ENCODE results near the gene IFNAR1.

Gene IFNAR1

DNA sequence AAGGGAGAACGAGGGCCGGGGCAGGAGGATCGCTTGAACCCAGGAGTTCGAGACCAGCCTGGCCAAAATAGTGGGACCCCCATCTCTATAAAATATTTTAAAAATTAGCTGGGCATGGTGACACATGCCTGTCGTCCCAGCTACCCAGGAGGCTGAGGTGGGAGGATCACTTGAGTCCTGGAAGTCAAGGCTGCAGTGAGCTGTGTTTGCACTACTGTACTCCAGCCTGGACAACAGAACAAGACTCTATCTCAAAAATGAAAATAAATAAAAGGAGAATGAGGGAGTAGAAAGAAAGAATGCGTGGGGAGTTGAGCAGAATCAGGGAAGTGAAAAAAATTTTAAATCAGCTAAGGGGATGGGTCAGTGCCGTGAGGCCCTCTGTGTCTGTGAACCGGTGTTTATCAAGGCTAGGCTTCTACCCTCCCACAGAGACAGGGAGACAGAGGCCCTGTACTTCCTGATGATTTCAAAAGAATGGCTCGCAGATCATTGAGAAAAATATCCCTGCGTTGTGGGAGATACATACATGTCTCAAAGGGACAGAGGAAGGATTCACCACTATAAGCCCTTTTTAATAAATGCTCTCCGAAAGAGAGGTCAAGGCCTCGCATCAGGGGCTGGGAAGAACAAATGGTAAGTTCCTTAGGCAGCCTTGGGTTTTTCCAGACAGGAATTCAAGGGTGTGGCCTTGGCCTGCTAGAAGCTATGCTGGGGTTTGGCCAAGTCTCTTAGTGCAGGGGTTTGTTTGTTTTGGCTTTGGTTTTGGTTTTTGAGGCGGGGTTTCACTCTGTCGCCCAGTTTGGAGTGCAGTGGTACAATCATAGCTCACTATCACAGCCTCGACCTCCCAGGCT is 37.9 kb upstream of the IFNAR1 start:
- DNase-seq (ENCODE audit: extremely low read depth, low read depth): no peak
- TF ChIP-seq, protein P1, sequence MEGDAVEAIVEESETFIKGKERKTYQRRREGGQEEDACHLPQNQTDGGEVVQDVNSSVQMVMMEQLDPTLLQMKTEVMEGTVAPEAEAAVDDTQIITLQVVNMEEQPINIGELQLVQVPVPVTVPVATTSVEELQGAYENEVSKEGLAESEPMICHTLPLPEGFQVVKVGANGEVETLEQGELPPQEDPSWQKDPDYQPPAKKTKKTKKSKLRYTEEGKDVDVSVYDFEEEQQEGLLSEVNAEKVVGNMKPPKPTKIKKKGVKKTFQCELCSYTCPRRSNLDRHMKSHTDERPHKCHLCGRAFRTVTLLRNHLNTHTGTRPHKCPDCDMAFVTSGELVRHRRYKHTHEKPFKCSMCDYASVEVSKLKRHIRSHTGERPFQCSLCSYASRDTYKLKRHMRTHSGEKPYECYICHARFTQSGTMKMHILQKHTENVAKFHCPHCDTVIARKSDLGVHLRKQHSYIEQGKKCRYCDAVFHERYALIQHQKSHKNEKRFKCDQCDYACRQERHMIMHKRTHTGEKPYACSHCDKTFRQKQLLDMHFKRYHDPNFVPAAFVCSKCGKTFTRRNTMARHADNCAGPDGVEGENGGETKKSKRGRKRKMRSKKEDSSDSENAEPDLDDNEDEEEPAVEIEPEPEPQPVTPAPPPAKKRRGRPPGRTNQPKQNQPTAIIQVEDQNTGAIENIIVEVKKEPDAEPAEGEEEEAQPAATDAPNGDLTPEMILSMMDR (IDR thresholded peaks at IDR 0.05; ENCODE audit: low read depth, low read length): no peak

DNA sequence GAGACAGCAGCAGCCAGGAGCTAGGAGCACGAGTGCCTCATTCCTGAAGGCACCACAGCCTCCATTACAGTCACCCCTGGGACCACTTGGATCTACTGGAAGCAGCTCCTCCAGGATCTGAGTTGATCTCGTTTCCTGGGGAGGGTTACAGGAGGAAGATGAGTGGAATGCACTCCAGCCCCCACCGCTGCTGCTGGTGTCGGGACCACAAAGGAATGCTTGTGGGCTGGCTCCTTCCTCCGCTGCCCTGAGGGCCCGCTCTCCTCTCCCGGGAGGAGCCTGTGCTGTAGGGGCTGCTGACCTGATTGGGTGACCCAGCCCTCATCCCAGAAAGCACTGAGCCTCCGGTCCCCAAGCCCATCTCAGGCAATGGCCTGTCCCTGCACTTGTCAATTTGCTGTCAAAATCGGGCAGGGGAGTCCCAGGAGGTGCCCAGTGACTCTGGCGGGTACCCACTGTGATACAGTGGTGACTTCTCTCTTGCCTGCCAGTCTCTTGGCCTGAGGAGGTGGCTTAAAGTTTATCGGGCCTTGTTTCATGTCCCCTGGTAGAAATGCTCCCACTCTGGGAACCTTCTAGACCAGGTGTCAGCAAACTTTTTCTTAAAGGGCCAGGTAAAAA is 35.5 kb upstream of the IFNAR1 start:
- TF ChIP-seq, protein P1 (IDR thresholded peaks at IDR 0.05; ENCODE audit: low read depth, low read length): no peak
- DNase-seq (ENCODE audit: extremely low read depth, low read depth): no peak

DNA sequence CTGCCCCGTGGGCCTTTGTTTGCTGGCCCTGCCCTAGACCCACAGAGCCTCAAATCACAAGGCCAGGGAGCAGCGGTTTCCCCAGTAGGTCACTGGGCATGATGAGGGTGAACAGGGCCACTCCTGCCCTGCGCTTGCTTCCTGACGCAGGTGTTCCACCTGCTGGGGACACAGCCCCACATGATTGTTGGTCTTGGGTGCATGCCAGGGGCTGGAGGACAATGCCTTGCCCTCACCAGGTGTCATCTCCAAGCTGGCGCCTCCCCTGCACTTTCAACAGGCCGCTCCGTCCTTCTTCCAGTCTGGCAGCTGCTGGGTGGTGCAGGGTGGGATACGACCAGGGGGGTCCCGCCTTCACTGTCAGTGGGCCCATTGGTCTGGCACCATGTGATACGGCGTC is 34.3 kb upstream of the IFNAR1 start:
- TF ChIP-seq, protein P1 (IDR thresholded peaks at IDR 0.05; ENCODE audit: low read depth, low read length): no peak
- DNase-seq (ENCODE audit: extremely low read depth, low read depth): no peak

DNA sequence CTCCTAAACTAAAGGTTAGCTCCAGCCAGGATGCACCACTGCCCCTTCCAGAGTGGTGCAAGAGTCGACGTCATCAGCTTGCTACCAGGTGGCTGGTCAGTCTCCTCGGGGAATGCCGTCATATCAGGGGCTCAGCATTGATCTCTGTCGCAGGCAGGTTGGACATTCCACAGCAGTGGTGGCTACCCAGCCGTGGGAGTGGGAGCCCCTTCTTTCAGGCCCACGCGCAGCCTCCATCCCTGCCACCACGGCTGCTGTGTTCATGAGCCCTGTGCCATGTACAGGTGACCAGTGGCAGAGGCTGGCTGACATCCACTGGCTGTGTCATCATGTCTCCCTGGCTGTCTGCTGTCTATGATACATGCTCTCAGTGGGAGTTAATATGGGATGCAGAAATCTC is 33.1 kb upstream of the IFNAR1 start:
- DNase-seq (ENCODE audit: extremely low read depth, low read depth): no peak
- TF ChIP-seq, protein P1 (IDR thresholded peaks at IDR 0.05; ENCODE audit: low read depth, low read length): no peak

DNA sequence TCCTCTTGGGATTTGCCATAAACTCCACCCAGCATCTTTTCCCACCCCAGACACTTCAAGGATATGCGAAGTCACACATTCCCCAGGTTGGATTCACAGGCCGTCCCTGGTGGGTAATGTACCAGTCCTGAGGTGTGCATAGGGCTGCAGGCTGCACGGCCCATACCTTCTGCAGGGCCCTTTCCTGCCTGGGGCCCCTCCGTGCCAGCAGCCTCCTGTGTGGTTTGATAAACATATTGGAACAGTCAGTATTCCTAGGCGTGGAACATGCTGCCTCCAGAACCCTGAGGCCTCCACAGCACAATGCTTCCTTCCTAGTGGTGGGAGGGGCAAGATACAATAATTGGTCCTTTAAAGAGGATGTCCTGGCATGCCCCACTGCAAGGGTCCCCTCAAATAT is 32.0 kb upstream of the IFNAR1 start:
- no peak for DNase-seq (ENCODE audit: extremely low read depth, low read depth)
- TF ChIP-seq, protein P1 (IDR thresholded peaks at IDR 0.05; ENCODE audit: low read depth, low read length): no peak

DNA sequence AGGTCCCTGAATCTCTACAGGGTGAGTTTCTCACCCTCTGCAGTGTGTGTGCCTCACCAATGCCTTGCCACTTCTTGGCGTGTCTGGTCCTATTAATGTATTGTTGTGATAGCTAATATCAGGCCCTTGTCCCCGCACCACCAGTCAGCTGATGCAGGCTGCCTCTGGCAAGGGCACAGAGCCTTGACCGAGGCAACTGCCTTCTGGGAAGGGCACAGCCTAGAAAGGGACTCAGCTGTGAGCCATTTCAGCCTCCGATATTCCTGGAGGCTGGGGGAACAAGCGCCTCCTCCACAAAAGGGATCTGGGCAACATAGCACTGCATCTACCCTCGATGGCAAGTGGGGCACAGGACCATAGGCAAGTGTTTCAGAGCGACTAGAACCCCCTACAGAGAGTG is 31.6 kb upstream of the IFNAR1 start:
- TF ChIP-seq, protein P1 (IDR thresholded peaks at IDR 0.05; ENCODE audit: low read depth, low read length): no peak
- no peak for DNase-seq (ENCODE audit: extremely low read depth, low read depth)

DNA sequence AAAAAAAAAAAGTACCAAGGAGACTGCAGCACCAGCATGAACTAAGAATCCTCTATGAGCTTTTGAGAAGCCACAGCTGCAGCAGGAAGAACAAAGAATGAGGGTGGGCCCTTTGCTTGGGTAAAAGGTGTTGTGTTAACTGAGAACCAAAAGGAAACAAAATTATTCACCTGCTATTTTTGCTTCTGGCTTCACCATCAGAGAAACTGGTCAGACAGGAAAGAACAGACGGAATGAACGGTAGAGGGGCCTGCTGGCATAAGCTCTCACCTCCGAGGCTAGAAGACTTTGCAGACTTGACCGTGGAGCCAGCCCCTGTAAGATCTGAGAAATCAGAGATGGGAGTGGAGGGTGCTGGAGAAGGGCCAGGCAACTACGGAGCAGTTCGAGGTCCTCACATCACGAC is 31.0 kb upstream of the IFNAR1 start:
- DNase-seq (ENCODE audit: extremely low read depth, low read depth): no peak
- TF ChIP-seq, protein P1 (IDR thresholded peaks at IDR 0.05; ENCODE audit: low read depth, low read length): no peak

Data from AG09319 (cell line).